Mesenteric fat pad (tissue), 1 donor: ENCODE measurements around the gene CUL4A. TPM values are rescaled to one million over a fixed set of nuclear protein-coding genes. Genes with fewer than 3 reads are reported as not detected.

Experiments
- microRNA-seq: library from miRNA; unstranded; fragments of <30 nt; microRNA quantifications from one replicate; pipeline ENCODE4 v1.2.0, GENCODE V29; 2020; ENCODE audit warnings: borderline number of aligned reads
- total RNA-seq: library from RNA; stranded (reverse); fragmentation: NEBNext Ultra II Directional; extraction: Animal tissue kit (Norgen Biotek cat#: 25700); gene quantifications from one replicate; pipeline ENCODE4 v1.2.1, GENCODE V29; 2021
- donor health status: DM: yes; HTN: yes; CAD: no.

Gene CUL4A
- total RNA-seq, 1 donor from 2014 or later, result 67.0 TPM

Small RNA genes within 50 kb of the gene (microRNA-seq; reads per million reads assigned to microRNA genes)
- not detected for gene MIR8075

Other genes starting within 250 kb of the CUL4A start
- gene MCF2L, start 240.4 kb upstream of the CUL4A start, total RNA-seq, result 97.6 TPM
- 0.35 TPM for gene F7, start 103.8 kb upstream of the CUL4A start, total RNA-seq
- 6.6 TPM for gene F10, start 86.8 kb upstream of the CUL4A start, total RNA-seq
- gene PROZ, start 51.0 kb upstream of the CUL4A start, total RNA-seq, result not detected
- 37.4 TPM for gene PCID2, start 944 bp upstream of the CUL4A start, total RNA-seq
- gene LAMP1, start 87.6 kb downstream of the CUL4A start, total RNA-seq, result 240 TPM
- 3.1 TPM for gene GRTP1, start 154.5 kb downstream of the CUL4A start, total RNA-seq
- 2.1 TPM for gene ADPRHL1, start 243.9 kb downstream of the CUL4A start, total RNA-seq